ENCODE measurements around the gene OGFR.
A peak's percentile ranks its signal among the peaks of the same experiment; 100 is the strongest.

Gene OGFR

GRCh38 chr20:62831854-62832211 lies 27.2 kb downstream of the OGFR start:
- Mint-ChIP-seq H3K36me3 (no peaks in the 10 kb centered on the region), H3K4me3 (peak overlapping the region in 1 of 2 donors; percentile 66)

GRCh38 chr20:62832212-62832922 lies 27.7 kb downstream of the OGFR start:
- peak overlapping the region; percentile 72 for H3K27ac Mint-ChIP-seq
- no peaks in the 10 kb centered on the region for H3K9me3 Mint-ChIP-seq
- ATAC-seq (replicated peaks) (peak; percentile 89 to 91), DNase-seq (peak; percentile 74)
- peaks cover 19 to 28% of the 10 kb centered on the region in 2 donors for H3K4me1 Mint-ChIP-seq
- H3K36me3 Mint-ChIP-seq: no peaks in the 10 kb centered on the region
- H3K4me3 Mint-ChIP-seq: peak overlapping the region; percentile 40 to 66
- H3K27me3 Mint-ChIP-seq: no peaks in the 10 kb centered on the region

More at GRCh38 chr20:62831854-62832211, 27.2 kb downstream of the OGFR start:
- Mint-ChIP-seq H3K27me3 (no peaks in the 10 kb centered on the region), H3K4me1 (peaks cover 17 to 27% of the 10 kb centered on the region in 2 donors), H3K27ac (no peak overlapping the region), H3K9me3 (no peaks in the 10 kb centered on the region)
- no peak for DNase-seq
- no peak for ATAC-seq (replicated peaks)

GRCh38 chr20:62832951-62833391 lies 28.3 kb downstream of the OGFR start:
- H3K4me1 Mint-ChIP-seq: peaks cover 20 to 34% of the 10 kb centered on the region in 2 donors

DNA sequence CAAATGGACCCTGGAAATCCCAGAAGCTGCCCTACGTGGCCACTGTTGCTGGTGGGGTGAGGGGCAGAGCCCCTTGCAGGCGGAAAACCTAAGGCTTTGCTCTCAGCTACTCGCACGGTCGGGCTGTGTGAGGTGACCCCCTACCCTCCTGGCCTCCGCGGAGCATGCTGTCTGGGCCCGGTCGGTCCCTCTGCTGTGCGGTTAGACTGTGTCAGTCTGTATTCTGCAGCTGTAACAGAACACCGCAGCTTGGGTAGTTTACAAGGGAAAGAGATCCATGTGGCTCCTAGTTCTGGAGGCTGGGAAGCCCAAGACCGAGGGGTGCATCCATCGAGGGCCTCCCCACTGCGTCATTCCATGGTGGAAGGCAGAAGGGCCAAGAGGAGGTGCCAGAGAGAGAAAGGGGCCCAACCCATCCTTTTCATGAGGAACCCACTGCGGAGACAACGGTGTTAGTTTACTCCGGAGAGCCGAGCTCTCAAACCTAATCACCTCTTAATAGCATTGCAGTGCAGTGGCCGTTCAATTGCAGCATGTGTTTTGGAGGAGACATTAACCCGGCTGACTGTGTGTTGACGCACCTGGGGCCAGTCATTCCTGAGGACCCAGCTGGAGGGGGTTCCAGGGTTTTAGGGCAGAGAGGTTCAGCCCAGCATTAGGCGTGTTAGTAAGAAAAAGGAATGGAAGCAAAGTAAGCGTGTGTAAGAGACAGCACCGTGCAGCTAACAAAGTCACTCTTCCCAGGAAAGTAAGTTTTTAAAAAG lies 30.5 kb downstream of the OGFR start:
- Mint-ChIP-seq H3K4me3 (no peak overlapping the region), H3K9me3 (no peaks in the 10 kb centered on the region), H3K4me1 (peaks cover 22 to 48% of the 10 kb centered on the region in 2 donors), H3K27me3 (no peaks in the 10 kb centered on the region), H3K36me3 (peaks cover 0 to 3% of the 10 kb centered on the region in 2 donors), H3K27ac (no peak overlapping the region)
- ATAC-seq (replicated peaks) (no peak), DNase-seq (no peak)

More at GRCh38 chr20:62832951-62833391, 28.3 kb downstream of the OGFR start:
- ATAC-seq (replicated peaks) (peak; percentile 17 to 42), DNase-seq (no peak)
- H3K36me3 Mint-ChIP-seq: no peaks in the 10 kb centered on the region
- H3K27me3 Mint-ChIP-seq: no peaks in the 10 kb centered on the region
- H3K9me3 Mint-ChIP-seq: no peaks in the 10 kb centered on the region
- peak overlapping the region; percentile 40 to 66 for H3K4me3 Mint-ChIP-seq
- peak overlapping the region; percentile 72 for H3K27ac Mint-ChIP-seq

DNA sequence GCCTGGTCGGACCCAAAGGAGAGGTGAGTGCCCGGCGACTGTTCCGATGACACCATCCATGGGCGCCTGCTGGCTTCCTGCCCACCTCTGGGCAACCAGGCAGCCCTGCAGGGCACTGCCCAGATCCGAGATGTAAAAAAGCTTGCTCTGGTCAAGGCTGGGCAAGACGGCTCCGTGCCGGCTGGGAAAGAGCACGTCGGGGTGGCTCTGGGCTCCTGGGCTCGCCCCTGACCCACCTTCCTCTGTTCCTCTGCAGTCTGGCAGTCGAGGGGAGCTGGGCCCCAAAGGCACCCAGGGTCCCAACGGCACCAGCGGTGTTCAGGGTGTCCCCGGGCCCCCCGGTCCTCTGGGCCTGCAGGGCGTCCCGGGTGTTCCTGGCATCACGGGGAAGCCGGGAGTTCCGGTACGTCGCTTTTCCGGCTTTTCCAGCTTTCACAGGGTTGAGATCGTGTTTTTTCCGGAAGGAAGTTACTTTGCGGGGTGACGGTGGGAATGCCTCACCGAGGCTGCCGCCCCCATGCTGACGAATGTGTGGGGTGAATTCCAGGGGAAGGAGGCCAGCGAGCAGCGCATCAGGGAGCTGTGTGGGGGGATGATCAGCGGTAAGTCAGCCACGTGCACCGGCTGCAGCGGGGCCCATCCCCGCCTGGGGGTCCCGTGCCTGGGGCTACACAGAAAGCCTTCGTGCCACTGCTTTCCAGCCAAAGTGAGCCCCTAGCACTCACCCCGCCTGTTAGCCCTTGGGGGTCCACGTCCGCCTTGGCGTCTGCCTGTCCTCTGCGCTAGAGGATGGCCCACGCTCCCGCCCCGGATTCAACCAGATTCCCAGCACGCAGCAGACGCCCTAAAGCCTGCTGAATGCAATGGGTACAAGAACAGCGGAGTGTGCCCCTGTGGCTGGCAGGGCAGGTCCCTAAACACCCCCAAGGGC lies 31.6 kb downstream of the OGFR start:
- ATAC-seq (replicated peaks) (no peak), DNase-seq (no peak)
- Mint-ChIP-seq H3K4me1 (peaks cover 22 to 43% of the 10 kb centered on the region in 2 donors), H3K9me3 (no peaks in the 10 kb centered on the region), H3K36me3 (peaks cover 0 to 3% of the 10 kb centered on the region in 2 donors), H3K27ac (no peak overlapping the region), H3K27me3 (no peaks in the 10 kb centered on the region), H3K4me3 (no peak overlapping the region)

- Mint-ChIP-seq H3K9me3 (no peaks in the 10 kb centered on the region), H3K27me3 (no peaks in the 10 kb centered on the region), H3K27ac (peak overlapping the region; percentile 94), H3K4me3 (peak overlapping the region in 1 of 2 donors; percentile 37), H3K36me3 (peaks cover 0 to 3% of the 10 kb centered on the region in 2 donors), H3K4me1 (peaks cover 17 to 35% of the 10 kb centered on the region in 2 donors)
- no peak for ATAC-seq (replicated peaks)
- DNase-seq: no peak
Observed at GRCh38 chr20:62836967-62837490, 32.4 kb downstream of the OGFR start.

DNA sequence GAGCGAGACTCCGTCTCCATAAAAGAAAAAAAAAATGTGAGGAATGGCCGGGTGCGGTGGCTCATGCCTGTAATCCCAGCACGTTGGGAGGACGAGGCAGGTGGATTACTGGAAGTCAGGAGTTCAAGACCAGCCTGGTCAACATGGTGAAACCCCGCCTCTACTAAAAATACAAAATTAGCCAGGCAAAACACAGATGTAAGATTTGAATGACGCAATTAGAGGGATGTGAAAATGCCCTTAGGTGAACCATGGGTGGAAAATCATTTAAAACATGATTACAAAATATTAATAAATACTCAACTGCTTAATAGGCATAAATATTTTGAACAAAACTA lies 33.1 kb downstream of the OGFR start:
- H3K36me3 Mint-ChIP-seq: peaks cover 0 to 3% of the 10 kb centered on the region in 2 donors
- ATAC-seq (replicated peaks): peak; percentile 41 to 45
- H3K4me1 Mint-ChIP-seq: peaks cover 10 to 28% of the 10 kb centered on the region in 2 donors
- no peaks in the 10 kb centered on the region for H3K27me3 Mint-ChIP-seq
- H3K9me3 Mint-ChIP-seq: no peaks in the 10 kb centered on the region
- peak overlapping the region; percentile 94 for H3K27ac Mint-ChIP-seq
- no peak for DNase-seq
- H3K4me3 Mint-ChIP-seq: peak overlapping the region in 1 of 2 donors; percentile 28

DNA sequence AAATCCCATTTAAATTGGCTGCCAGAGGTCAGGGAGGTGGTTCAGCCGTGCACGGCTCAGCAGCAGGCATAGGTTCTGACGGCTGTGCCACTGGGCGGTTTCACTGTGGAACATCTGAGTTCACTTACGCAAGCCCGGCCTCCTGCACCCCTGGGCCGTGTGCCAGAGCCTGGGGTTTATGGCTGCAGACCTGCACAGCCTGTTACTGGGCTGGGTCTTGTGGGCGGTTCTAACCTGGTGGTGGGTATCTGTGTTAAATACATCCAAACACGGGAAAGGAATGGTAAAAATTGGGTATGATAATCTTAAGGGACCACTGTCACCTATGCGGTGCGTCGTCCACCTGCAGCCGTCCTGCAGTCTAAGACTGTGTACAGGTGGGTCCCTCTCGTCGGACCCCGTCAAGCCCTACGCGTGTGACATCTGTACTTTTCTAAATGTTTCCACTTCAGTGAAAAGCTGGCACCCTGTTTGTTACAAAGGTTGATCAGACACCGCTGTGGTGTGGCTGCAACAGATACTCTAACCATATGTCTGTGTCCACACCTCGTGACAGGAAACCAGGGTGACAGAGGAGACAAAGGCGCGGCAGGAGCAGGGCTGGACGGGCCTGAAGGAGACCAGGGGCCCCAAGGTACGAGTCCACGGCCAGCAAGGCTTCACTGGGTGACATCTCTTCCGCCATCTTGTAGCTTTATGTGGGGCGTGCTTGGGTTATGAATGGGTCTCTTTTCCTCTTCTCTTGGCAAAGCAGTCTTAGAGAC lies 33.7 kb downstream of the OGFR start:
- Mint-ChIP-seq H3K36me3 (peaks cover 0 to 3% of the 10 kb centered on the region in 2 donors), H3K27ac (peak overlapping the region; percentile 94), H3K27me3 (no peaks in the 10 kb centered on the region), H3K9me3 (no peaks in the 10 kb centered on the region), H3K4me1 (peaks cover 6 to 22% of the 10 kb centered on the region in 2 donors), H3K4me3 (peak overlapping the region in 1 of 2 donors; percentile 60)
- ATAC-seq (replicated peaks): peak; percentile 91 to 92
- no peak for DNase-seq

DNA sequence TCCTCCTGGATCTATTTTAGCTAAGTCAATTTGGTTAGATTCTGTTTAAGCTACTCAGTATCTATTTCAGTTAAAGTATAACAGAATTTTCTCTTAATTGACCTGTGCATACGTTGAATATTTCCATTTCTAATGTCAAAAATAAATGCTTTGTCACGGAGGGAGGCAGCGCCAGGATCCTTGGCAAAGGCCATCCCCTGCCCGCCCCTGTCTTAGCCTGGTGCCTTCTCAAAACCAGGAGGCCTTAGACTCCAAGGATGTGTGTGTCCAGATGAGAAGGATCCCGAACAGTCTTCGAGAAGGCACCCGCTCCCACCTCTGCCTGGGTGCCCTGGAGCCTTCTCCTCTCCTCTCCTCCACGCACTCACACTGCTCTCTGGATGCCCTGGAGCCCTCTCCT lies 34.6 kb downstream of the OGFR start:
- no peak for ATAC-seq (replicated peaks)
- Mint-ChIP-seq H3K36me3 (peaks cover 4 to 7% of the 10 kb centered on the region in 2 donors), H3K9me3 (no peaks in the 10 kb centered on the region), H3K27ac (peak overlapping the region; percentile 31), H3K4me3 (no peak overlapping the region), H3K4me1 (peaks cover 6 to 21% of the 10 kb centered on the region in 2 donors), H3K27me3 (no peaks in the 10 kb centered on the region)
- no peak for DNase-seq

DNA sequence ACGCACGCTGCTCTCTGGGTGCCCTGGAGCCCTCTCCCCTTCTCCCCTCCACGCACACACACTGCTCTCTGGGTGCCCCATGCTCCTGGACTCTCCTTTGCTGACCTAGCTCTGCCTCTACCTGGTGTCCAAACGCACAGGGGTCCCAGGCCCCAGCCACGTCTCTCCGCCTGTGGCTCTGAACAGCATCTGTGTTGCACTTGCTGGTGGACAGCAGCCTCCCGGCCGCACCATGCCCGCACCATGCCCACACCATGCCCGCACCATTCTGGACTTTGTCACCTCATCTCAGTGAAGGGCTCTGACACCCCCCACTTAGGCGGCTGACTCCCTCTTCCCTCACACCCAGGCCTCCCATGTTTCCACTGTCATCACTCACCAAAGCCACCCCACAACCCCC lies 35.2 kb downstream of the OGFR start:
- no peak for ATAC-seq (replicated peaks)
- no peak overlapping the region for H3K27ac Mint-ChIP-seq
- H3K9me3 Mint-ChIP-seq: no peaks in the 10 kb centered on the region
- H3K36me3 Mint-ChIP-seq: peaks cover 4 to 7% of the 10 kb centered on the region in 2 donors
- H3K4me1 Mint-ChIP-seq: peaks cover 6 to 21% of the 10 kb centered on the region in 2 donors
- no peaks in the 10 kb centered on the region for H3K27me3 Mint-ChIP-seq
- no peak overlapping the region for H3K4me3 Mint-ChIP-seq
- no peak for DNase-seq

GRCh38 chr20:62840244-62841197 lies 35.9 kb downstream of the OGFR start:
- no peak for DNase-seq
- H3K9me3 Mint-ChIP-seq: no peaks in the 10 kb centered on the region
- H3K27me3 Mint-ChIP-seq: no peaks in the 10 kb centered on the region
- H3K27ac Mint-ChIP-seq: no peak overlapping the region
- peaks cover 6 to 21% of the 10 kb centered on the region in 2 donors for H3K4me1 Mint-ChIP-seq
- ATAC-seq (replicated peaks): no peak
- H3K4me3 Mint-ChIP-seq: no peak overlapping the region
- peaks cover 4 to 13% of the 10 kb centered on the region in 2 donors for H3K36me3 Mint-ChIP-seq

GRCh38 chr20:62841705-62842212 lies 37.1 kb downstream of the OGFR start:
- Mint-ChIP-seq H3K4me1 (peaks cover 6 to 21% of the 10 kb centered on the region in 2 donors), H3K9me3 (no peaks in the 10 kb centered on the region), H3K27ac (no peak overlapping the region), H3K36me3 (peaks cover 4 to 23% of the 10 kb centered on the region in 2 donors), H3K27me3 (no peaks in the 10 kb centered on the region), H3K4me3 (no peak overlapping the region)
- ATAC-seq (replicated peaks) (no peak), DNase-seq (no peak)
